Measurements from ENCODE around the gene ADAMTSL3. TPM values are rescaled to one million over a fixed set of nuclear protein-coding genes. Genes with fewer than 3 reads are reported as not detected.

ADAMTSL3 gene
- total RNA-seq, 2 donors from 2014 or later = 0.79 to 3.4 TPM

- no peaks in the 10 kb centered on the region for H3K4me1 Mint-ChIP-seq
- Histone ChIP-seq H3K4me3 (ENCODE audit: low read length) (no peak overlapping the region), H3K9me3 (ENCODE audit: control insufficient read depth, low read length) (peaks cover 24% of the 10 kb centered on the region), H3K27me3 (ENCODE audit: control insufficient read depth, insufficient read depth, low read length, poor library complexity, severe bottlenecking) (no peaks in the 10 kb centered on the region), H3K4me1 (ENCODE audit: control insufficient read depth, insufficient read depth, low read length) (no peaks in the 10 kb centered on the region), H3K9ac (ENCODE audit: extremely low read depth, low read length, poor library complexity, severe bottlenecking) (no peak overlapping the region), H3K36me3 (ENCODE audit: control insufficient read depth, insufficient read depth, low read length) (no peaks in the 10 kb centered on the region), H3K27ac (ENCODE audit: low read depth, low read length) (no peak overlapping the region)
- peaks cover 3% of the 10 kb centered on the region for H3K27me3 Mint-ChIP-seq (ENCODE audit: insufficient read depth)
- WGBS, 2 experiments (ENCODE audit: insufficient coverage in 1 of 2, insufficient read length in 1 of 2) = 100% methylated on average over 1 of the region's 1 CpG; no CpG with 5 or more reads in 1 of the 2 experiments
- no peak for DNase-seq
- no peak overlapping the region for H3K4me3 Mint-ChIP-seq
- H3K27ac Mint-ChIP-seq = no peak overlapping the region
- H3K9me3 Mint-ChIP-seq = peaks cover 22% of the 10 kb centered on the region
- no peaks in the 10 kb centered on the region for H3K36me3 Mint-ChIP-seq (ENCODE audit: low read depth)
- TF ChIP-seq CTCF (conservative IDR thresholded peaks at IDR 0.05) = no peak
Measured at GRCh38 chr15:83935774-83936173, 281.9 kb downstream of the ADAMTSL3 start.

DNA sequence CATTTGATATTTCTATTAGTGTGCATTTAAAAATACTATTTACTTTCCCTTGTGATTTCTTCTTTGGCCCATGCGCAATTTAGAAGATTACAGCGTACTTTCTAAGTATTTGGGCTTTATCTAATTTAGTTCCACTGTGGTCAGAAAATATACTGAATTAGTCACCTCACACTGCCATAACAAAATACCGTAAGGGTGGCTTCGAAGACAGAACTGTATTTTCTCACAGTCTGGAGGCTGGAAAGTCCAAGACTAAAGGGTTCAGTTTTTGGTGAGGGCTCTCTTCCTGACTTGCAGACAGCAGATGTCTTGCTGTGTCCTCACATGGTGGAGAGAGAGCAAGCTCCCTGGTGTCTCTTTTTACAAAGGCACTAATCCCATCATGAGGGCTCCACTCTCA lies 286.2 kb downstream of the ADAMTSL3 start:
- Histone ChIP-seq H3K4me3 (ENCODE audit: low read length) (no peak overlapping the region), H3K27ac (ENCODE audit: low read depth, low read length) (no peak overlapping the region), H3K4me1 (ENCODE audit: control insufficient read depth, insufficient read depth, low read length) (no peaks in the 10 kb centered on the region), H3K36me3 (ENCODE audit: control insufficient read depth, insufficient read depth, low read length) (no peaks in the 10 kb centered on the region), H3K9ac (ENCODE audit: extremely low read depth, low read length, poor library complexity, severe bottlenecking) (no peak overlapping the region), H3K9me3 (ENCODE audit: control insufficient read depth, low read length) (peaks cover 4% of the 10 kb centered on the region), H3K27me3 (ENCODE audit: control insufficient read depth, insufficient read depth, low read length, poor library complexity, severe bottlenecking) (no peaks in the 10 kb centered on the region)
- no peak for DNase-seq
- Mint-ChIP-seq H3K4me3 (no peak overlapping the region), H3K36me3 (ENCODE audit: low read depth) (no peaks in the 10 kb centered on the region), H3K9me3 (no peaks in the 10 kb centered on the region), H3K4me1 (no peaks in the 10 kb centered on the region), H3K27me3 (ENCODE audit: insufficient read depth) (no peaks in the 10 kb centered on the region), H3K27ac (no peak overlapping the region)
- WGBS, 2 experiments (ENCODE audit: insufficient coverage in 1 of 2, insufficient read length in 1 of 2) = 93 to 94% methylated on average over 2 to 4 of the region's 4 CpGs
- no peak for TF ChIP-seq CTCF (conservative IDR thresholded peaks at IDR 0.05)

DNA sequence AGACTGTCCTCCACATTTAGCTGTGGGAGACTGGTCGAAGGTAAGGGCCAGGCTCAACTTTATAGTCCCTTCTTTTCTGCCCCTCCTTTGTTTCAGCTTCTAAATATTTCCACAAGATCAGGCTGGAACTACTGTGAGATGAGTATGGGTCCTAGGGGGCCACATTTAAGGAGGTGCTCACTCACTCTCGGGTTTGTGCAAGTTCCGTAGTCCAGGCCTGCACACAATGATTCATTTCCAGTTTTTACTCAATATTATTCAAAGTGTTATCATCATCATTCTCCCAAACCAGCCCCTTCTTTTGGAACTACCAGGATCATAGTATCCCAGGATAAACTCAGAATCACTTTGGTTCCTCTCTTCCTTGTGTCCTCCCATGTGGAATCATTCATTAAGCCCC lies 289.1 kb downstream of the ADAMTSL3 start:
- Histone ChIP-seq H3K9ac (ENCODE audit: extremely low read depth, low read length, poor library complexity, severe bottlenecking) (no peak overlapping the region), H3K9me3 (ENCODE audit: control insufficient read depth, low read length) (no peaks in the 10 kb centered on the region), H3K27me3 (ENCODE audit: control insufficient read depth, insufficient read depth, low read length, poor library complexity, severe bottlenecking) (no peaks in the 10 kb centered on the region), H3K27ac (ENCODE audit: low read depth, low read length) (no peak overlapping the region), H3K4me3 (ENCODE audit: low read length) (no peak overlapping the region), H3K36me3 (ENCODE audit: control insufficient read depth, insufficient read depth, low read length) (no peaks in the 10 kb centered on the region), H3K4me1 (ENCODE audit: control insufficient read depth, insufficient read depth, low read length) (no peaks in the 10 kb centered on the region)
- TF ChIP-seq CTCF (conservative IDR thresholded peaks at IDR 0.05) = no peak
- no peak for DNase-seq
- no peaks in the 10 kb centered on the region for H3K36me3 Mint-ChIP-seq (ENCODE audit: low read depth)
- 93 to 100% methylated on average over 2 to 3 of the region's 3 CpGs for WGBS, 2 experiments (ENCODE audit: insufficient coverage in 1 of 2, insufficient read length in 1 of 2)
- H3K4me1 Mint-ChIP-seq = no peaks in the 10 kb centered on the region
- H3K4me3 Mint-ChIP-seq = no peak overlapping the region
- no peaks in the 10 kb centered on the region for H3K9me3 Mint-ChIP-seq
- H3K27ac Mint-ChIP-seq = no peak overlapping the region
- H3K27me3 Mint-ChIP-seq (ENCODE audit: insufficient read depth) = no peaks in the 10 kb centered on the region
